ENCODE measurements around the gene RPTOR. TPM values are rescaled to one million over a fixed set of nuclear protein-coding genes. Genes with fewer than 3 reads are reported as not detected.

Gene RPTOR
- polyA plus RNA-seq, 1 experiment, result 10.8 TPM

- ChIA-PET POLR2A (no interaction called here), CTCF (interaction anchor here (1.0 kb wide), 1 partner anchor 36 kb away, joined by 3 read pairs; no protein-coding TSS in a partner anchor)
- Histone ChIP-seq H3K36me3 (ENCODE audit: control insufficient read depth, insufficient read depth, low read length) (no peaks in the 10 kb centered on the region), H3K4me3 (ENCODE audit: low read depth, low read length) (no peak overlapping the region), H3K27me3 (ENCODE audit: control insufficient read depth, insufficient read depth, low read length) (no peaks in the 10 kb centered on the region)
- TF ChIP-seq, protein P1, sequence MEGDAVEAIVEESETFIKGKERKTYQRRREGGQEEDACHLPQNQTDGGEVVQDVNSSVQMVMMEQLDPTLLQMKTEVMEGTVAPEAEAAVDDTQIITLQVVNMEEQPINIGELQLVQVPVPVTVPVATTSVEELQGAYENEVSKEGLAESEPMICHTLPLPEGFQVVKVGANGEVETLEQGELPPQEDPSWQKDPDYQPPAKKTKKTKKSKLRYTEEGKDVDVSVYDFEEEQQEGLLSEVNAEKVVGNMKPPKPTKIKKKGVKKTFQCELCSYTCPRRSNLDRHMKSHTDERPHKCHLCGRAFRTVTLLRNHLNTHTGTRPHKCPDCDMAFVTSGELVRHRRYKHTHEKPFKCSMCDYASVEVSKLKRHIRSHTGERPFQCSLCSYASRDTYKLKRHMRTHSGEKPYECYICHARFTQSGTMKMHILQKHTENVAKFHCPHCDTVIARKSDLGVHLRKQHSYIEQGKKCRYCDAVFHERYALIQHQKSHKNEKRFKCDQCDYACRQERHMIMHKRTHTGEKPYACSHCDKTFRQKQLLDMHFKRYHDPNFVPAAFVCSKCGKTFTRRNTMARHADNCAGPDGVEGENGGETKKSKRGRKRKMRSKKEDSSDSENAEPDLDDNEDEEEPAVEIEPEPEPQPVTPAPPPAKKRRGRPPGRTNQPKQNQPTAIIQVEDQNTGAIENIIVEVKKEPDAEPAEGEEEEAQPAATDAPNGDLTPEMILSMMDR (IDR thresholded peaks at IDR 0.05; ENCODE audit: insufficient read depth, low read depth, low read length), result no peak
- no peak for DNase-seq (ENCODE audit: low read depth)
These were observed 112.0 kb downstream of the RPTOR start for GRCh38 chr17:80656590-80656989.

DNA sequence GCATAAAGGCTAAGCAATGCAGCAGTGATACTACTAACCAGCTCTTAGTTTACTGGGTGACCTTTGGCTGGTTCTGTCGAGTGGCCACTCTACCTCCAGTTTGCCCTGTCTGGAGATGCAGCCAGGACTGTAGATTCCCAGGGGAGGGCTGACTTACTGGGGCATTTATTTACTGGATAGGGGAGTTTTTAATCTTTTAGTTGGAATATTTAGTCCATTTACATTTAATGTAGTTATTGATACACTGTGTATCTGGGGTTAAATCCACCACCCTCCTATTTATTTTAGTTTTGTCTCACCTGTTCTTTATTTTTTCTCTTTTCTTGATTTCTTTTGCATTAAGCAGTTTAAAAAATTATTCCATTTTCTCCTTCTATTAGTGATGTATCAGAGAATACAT is 112.9 kb downstream of the RPTOR start:
- POLR2A ChIA-PET, result no interaction called here
- Histone ChIP-seq H3K4me3 (ENCODE audit: low read depth, low read length) (no peak overlapping the region), H3K27me3 (ENCODE audit: control insufficient read depth, insufficient read depth, low read length) (no peaks in the 10 kb centered on the region), H3K36me3 (ENCODE audit: control insufficient read depth, insufficient read depth, low read length) (no peaks in the 10 kb centered on the region)
- no peak for DNase-seq (ENCODE audit: low read depth)
- TF ChIP-seq, protein P1 (IDR thresholded peaks at IDR 0.05; ENCODE audit: insufficient read depth, low read depth, low read length), result no peak
- CTCF ChIA-PET, result interaction anchor here (1.0 kb wide), 1 partner anchor 37 kb away, joined by 3 read pairs; no protein-coding TSS in a partner anchor

DNA sequence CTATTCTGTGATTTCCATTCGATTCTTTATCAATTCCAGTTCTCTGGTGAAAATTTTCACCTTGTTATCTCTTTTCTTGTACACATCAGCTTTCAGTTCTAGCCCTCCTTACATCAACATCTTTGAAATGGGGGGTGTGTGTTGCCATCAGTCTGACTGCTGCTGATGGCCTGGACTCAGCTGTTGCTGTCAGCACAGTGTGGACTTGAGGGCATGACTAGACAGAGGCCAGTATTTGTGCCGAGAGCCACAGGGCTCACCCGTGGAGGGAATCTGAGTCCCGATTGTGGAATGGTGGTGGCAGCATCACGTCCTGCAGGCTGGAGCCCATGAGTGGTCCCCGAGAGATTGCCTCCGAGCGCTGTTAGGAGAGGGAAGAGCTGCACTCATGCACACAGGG is 114.2 kb downstream of the RPTOR start:
- Histone ChIP-seq H3K36me3 (ENCODE audit: control insufficient read depth, insufficient read depth, low read length) (no peaks in the 10 kb centered on the region), H3K4me3 (ENCODE audit: low read depth, low read length) (no peak overlapping the region), H3K27me3 (ENCODE audit: control insufficient read depth, insufficient read depth, low read length) (no peaks in the 10 kb centered on the region)
- DNase-seq (ENCODE audit: low read depth), result no peak
- ChIA-PET POLR2A (no interaction called here), CTCF (no interaction called here)
- TF ChIP-seq, protein P1 (IDR thresholded peaks at IDR 0.05; ENCODE audit: insufficient read depth, low read depth, low read length), result no peak

DNA sequence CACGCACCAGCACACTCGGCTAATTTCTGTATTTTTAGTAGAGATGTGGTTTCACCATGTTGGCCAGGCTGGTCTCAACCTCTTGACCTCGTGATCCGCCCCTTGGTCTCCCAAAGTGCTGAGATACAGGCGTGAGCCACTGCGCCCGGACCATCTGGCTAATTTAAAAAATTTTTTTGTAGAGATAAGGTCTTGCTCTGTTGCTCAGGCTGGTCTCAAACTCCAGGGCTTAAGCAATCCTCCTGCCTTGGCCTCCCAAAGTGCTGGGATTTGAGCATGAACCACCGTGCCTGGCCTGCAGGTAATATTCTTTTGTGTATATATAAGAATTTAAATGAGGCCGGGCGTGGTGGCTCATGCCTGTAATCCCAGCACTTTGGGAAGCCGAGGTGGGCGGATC is 115.0 kb downstream of the RPTOR start:
- Histone ChIP-seq H3K4me3 (ENCODE audit: low read depth, low read length) (no peak overlapping the region), H3K27me3 (ENCODE audit: control insufficient read depth, insufficient read depth, low read length) (no peaks in the 10 kb centered on the region), H3K36me3 (ENCODE audit: control insufficient read depth, insufficient read depth, low read length) (no peaks in the 10 kb centered on the region)
- CTCF ChIA-PET, result interaction anchor here (1.0 kb wide), 1 partner anchor 11 kb away, joined by 3 read pairs; no protein-coding TSS in a partner anchor
- POLR2A ChIA-PET, result no interaction called here
- DNase-seq (ENCODE audit: low read depth), result no peak
- TF ChIP-seq, protein P1 (IDR thresholded peaks at IDR 0.05; ENCODE audit: insufficient read depth, low read depth, low read length), result no peak

- ChIA-PET CTCF (interaction anchor here (1.0 kb wide), 1 partner anchor 10 kb away, joined by 3 read pairs; no protein-coding TSS in a partner anchor), POLR2A (no interaction called here)
- no peak overlapping the region for H3K4me3 ChIP-seq (ENCODE audit: low read depth, low read length)
- H3K36me3 ChIP-seq (ENCODE audit: control insufficient read depth, insufficient read depth, low read length), result no peaks in the 10 kb centered on the region
- TF ChIP-seq, protein P1 (IDR thresholded peaks at IDR 0.05; ENCODE audit: insufficient read depth, low read depth, low read length), result no peak
- H3K27me3 ChIP-seq (ENCODE audit: control insufficient read depth, insufficient read depth, low read length), result no peaks in the 10 kb centered on the region
- DNase-seq (ENCODE audit: low read depth), result no peak
These were observed 116.0 kb downstream of the RPTOR start for GRCh38 chr17:80660527-80661198.

Data from BJ (cell line).